ENCODE measurements around the gene PPP1R8.

Gene PPP1R8

DNA sequence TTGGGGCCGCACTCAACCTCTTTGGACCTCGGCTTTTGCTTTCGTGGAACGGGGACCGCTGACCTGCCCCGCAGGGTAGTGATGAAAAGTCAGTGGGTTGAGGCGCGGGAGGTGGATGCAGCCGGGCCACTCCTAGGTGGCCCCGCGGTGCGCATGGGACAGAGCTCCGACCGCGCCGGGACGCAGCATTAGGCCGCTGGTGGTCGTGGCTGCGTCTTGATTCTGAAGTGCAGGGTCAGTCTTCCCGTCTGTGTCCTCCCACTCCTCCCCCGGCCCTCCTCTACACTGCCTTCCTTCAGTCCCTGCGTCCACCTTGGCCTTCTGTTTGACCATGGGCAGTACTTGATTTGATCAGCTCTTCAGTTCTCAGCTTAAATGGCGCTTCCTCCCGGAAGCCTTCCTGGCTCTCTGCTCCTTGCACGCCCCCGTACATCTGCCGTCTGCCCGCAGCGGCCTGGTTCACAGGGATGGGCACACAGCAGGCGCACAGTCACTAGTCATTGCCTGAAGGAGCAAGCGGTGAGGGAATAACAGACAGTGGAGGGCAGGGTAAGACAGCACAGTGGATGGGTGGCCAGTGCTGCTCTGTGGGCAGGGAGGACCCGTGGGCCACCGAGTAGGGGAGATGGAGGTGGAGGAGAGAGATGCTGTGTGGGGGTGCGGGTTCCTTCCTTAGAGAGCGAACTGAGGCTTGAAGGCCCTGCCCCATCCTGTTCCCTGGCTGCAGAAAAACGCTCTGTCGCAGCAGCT, 42.4 kb downstream of the PPP1R8 start:
- DNase-seq = peak; percentile 67

DNA sequence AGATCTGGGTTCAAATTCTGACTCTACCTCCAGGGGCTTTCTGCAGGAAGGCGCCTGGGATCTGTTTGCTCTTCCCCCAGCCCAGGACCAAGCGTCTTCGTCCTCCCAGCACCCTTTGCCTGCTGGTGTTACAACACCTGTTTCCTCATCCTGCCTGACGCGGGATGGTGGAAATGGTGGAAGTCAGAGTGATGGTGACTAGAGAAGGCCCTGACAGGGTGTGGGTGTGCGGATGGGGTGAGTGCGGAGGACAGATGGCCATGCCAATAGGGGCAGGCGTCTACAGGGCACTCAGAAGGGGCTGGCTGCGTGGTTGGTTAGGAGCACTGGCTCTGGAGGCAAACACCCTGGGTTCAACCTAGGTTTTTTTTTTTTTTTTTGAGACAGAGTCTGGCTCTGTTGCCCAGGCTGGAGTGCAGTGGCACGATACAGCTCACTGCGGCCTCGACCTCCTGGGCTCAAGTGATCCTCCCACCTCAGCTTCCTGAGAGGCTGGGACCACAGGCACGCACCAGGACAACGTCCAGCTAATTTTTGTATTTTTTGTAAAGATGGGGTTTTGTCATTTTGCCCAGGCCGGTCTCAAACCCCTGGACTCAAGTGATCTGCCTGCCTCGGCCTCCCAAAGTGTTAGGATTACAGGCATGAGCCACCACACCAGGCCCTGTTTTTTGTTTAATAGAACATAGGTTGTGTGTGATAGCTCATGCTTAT, 43.2 kb downstream of the PPP1R8 start:
- no peak for DNase-seq

DNA sequence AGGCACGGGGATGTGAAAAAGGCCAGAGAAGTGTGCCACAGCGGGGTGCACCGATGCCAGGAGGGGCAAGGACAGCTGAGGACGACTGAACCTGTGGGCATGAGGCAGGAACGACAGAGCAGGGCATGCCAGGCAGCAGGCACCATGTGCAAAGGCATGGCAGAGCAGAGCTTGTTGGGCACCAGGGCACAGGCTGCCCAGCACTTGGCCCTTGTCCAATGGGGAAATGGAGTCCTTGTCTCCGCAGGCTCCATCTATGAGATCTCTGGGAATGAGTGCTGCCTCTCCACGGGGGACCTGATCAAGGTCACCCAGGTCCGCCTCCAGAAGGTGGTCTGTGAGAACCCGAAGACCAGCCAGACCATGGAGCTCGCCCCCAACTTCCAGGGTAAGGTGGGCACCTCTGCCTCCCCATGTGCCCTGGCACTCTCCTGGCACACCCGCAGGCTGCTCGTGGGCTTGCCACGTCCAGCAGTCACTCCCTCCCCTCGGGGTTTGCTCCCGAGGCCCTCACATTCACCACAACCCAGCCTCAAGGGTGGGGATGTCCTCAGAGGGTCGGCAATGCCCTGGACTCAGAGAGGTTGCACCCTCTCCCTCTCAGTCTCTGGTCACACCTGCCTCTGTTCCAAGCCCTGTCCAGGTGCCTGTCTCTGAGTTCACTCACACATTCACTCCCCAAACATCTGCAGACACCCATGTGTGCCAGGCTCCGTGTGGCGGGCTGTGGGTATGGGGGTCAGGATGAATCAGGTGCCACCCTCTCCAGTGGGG, 45.9 kb downstream of the PPP1R8 start:
- DNase-seq = no peak

DNA sequence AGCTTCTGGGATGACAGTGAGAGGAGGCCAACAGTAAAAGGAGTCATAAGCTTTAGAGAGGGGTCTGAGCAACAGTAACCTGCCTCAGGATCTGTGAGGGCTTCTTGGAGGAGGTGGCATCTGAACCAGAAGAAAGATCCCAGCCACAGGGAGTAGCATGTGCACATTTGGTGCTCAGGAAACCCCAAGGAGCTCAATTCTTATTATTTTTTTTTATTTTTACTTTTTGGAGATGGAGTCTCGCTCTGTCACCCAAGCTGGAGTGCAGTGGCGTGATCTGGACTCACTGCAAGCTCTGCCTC, 46.5 kb downstream of the PPP1R8 start:
- DNase-seq = no peak

DNA sequence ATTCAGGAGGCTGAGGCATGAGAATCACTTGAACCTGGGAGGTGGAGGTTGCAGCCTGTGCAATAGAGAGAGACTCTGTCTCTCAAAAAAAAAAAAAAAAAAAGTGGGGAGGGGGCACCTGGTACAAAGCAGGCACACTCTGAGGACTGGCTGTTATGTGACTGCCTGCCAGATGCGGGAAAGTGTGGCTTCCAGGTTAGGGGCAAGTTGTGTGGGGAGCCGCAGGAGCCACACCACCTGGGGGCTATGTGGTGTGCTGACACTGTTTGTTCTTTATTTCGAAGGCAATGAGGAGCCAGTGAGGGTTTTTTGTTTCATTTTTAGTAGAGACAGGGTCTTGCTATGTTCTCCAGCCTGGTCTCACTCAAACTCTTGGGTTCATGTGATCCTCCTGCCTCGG, 47.5 kb downstream of the PPP1R8 start:
- no peak for DNase-seq

DNA sequence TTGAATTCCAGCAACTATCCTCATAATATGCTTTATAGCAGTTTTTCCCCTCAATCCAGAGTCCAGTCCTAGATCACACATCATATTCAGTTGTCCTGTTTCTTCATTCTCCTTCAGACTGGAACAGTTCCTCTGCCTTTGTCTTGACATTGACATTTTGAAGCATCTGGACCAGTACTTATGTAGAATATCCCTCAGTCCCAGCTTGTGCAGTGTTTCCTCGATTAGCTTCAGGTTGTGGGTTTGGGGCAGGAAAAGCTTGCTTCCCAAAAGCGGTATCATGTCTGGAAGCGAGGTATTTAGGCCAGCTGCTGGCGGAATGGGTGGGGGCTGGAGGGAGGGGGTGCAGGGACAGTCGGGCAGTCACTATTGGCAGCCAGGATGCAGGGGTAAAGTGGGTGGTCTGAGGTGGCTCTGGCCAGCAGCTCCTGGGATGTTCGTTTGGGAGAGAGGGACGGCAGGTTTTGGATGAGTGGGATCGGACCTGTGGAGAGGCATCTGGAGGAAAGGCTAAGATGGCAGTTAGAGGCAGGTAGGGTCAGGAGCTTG, 48.3 kb downstream of the PPP1R8 start:
- no peak for DNase-seq

DNA sequence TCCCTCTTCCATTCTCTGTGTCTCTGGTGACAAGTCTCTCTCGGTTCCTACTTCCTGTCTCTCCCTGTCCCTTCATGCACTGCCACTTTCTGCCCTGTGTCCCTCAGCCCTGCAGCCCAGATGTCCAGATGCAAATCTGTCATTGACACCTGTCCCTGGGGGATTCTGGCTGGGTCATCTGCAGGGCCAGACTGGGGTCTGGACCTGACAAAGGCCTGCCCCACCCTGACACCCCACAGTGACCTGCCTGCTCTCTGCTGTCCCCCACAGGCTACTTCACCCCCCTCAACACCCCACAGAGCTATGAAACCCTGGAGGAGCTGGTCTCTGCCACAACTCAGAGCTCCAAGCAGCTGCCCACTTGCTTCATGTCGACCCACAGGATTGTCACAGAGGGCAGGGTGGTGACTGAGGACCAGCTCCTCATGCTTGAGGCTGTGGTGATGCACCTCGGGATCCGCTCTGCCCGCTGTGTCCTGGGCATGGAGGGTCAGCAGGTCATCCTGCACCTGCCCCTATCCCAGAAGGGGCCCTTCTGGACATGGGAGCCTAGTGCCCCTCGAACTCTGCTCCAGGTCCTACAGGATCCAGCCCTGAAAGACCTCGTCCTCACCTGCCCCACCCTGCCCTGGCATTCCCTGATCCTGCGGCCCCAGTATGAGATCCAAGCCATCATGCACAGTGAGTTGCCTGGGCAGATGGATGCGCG, 48.9 kb downstream of the PPP1R8 start:
- DNase-seq = no peak

DNA sequence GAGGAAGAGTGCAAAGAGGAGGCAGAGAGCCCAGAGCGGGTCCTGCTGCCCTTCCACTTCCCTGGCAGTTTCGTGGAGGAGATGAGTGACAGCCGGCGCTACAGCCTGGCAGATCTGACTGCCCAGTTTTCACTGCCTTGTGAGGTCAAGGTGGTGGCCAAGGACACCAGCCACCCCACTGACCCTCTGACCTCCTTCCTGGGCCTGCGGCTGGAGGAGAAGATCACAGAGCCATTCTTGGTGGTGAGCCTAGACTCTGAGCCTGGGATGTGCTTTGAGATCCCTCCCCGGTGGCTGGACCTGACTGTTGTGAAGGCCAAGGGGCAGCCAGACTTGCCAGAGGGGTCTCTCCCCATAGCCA, 51.9 kb downstream of the PPP1R8 start:
- DNase-seq = no peak

DNA sequence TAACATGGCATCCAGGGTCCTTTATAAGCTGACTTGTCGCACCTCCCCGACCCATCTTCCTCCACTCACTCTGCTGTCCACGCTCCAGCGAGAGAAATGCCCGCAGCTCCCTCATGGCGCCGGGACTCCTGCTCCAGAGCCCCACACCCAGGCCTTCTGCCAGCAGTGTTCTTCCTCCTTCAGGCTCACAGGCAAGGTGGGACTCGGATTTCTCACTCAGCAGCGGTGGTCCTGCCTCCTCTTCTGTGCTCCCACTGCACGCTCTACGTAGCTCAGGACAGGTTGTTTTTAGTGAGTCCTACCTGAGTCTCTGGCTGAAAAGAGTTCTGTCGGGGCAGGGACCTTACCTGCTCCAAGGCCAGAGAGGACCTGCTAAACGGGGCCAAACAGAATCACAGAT, 53.0 kb downstream of the PPP1R8 start:
- no peak for DNase-seq

DNA sequence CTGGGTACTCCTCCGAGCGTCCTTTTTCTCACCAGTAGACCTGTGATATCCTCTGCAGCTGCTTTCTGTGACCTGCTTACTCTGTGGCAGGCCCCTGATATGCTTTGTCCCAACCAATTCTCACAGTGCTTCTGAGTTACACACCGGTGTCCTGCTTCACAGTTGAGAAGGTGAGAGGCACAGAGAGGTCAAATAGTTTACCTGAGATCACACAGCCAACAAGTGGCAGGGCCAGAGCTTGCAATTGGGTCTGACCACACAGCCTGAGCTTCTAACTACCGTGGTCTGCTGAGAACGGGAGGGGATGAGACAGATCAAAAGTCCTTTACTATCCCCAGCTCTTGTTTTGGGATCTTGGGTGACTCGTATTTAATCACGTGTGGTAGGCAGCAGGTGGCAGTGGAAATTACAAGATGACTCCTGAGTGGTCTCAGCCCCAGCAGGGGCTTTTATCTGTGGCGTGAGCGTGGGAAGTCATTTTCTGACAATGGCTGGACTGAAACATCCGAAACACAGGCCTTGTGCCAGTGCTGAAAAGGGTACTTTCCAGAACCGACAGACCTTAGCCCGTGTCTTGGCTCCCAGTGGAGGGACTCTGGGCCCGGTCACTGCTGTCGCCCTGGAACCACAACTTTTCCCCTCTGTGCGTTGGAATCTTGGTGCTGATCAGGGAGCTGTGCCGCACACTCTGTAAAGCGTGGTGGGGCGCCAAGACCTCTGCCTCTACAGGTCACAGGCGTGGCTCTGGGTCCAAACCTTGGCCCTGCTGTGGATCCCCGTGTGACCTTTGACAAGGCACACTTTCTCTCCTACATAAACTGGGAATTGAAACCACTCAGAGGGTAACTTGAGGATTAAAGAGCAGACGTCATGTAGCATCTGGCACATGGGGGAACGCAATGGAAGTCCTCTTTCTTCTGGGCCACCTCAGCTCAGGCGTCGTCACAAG, 53.7 kb downstream of the PPP1R8 start:
- DNase-seq = peak; percentile 51

DNA sequence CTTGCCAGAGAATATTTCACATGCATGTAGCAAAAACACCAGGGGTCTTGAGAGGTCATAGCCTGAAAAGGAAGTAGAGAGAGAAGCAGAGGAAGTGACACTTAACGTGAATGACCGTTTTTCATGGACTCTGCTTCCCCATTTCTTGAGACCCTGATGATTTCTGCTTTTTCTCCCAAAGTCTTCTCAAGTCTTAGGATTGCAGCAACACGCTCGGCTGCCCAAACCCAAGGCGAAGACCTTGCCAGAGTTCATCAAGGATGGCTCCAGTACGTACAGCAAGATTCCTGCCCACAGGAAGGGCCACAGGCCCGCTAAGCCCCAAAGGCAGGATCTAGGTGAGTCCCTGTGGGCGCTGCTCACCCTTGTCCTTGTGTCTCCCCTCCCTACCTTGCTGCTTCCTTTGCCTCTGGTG, 54.5 kb downstream of the PPP1R8 start:
- no peak for DNase-seq

DNA sequence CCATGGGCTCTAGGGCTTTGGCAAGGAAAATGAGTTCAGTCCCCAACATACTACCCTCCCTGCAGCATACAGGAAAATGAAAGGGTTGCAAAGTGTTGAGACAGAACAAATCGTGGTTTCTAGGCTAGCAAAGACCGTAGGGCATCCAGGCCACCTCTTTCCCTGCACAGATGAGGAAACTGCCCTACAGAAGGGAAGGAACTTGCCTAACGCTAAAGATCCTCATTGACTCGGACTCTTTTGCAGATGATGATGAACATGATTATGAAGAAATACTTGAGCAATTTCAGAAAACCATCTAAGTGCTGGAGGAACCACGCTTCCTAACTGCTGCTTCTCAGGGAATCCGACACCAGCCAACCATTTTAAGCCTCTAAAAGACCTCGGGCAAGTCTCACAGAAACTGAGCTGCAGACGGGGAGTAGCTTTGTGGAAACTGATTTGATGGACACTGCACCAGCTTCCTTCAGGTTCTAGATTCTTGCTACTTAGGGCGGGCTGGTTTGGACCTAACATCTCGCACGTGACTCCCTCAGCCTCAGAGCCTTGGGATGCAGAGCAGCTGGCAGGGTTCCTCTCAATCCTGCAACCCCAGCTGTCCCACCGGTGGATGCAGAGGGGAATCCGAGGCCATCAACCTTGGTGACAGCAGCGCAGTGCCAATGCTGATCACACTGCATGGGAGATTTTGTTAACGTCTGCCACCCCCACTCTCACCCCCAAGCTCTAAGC, 55.2 kb downstream of the PPP1R8 start:
- no peak for DNase-seq

DNA sequence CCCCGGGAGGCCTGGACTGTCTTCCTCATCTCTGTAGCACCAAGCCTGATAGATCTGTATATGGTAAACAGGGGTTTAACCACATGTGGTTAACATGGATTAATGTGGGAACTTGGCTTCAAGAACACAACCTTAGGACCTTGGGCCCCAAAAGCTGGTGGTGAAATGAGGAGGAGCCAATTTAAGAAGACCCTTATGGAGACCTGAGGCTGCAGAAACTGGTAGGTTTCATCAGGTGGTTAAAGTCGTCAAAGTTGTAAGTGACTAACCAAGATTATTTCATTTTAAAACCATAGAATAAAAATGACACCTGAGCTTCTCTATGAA, 55.7 kb downstream of the PPP1R8 start:
- DNase-seq = no peak

DNA sequence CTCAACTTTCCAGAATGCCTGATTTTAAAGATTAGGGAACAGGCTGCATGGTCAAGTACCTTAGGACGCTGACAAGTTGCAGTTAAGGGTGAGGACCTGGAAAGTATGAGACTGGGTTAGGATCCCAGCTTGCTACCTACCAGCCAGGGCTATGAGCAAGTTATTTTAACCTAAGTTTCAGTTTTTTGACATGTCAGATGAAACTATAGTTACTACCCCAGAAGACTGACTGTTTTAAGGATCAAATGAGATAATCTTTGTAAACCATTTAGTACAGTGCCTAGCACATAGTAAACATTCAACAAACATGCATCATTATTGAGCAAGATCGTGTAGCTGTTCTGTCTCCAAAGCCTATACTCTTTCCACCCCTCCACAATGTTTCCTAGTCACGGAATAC, 56.2 kb downstream of the PPP1R8 start:
- no peak for DNase-seq

DNA sequence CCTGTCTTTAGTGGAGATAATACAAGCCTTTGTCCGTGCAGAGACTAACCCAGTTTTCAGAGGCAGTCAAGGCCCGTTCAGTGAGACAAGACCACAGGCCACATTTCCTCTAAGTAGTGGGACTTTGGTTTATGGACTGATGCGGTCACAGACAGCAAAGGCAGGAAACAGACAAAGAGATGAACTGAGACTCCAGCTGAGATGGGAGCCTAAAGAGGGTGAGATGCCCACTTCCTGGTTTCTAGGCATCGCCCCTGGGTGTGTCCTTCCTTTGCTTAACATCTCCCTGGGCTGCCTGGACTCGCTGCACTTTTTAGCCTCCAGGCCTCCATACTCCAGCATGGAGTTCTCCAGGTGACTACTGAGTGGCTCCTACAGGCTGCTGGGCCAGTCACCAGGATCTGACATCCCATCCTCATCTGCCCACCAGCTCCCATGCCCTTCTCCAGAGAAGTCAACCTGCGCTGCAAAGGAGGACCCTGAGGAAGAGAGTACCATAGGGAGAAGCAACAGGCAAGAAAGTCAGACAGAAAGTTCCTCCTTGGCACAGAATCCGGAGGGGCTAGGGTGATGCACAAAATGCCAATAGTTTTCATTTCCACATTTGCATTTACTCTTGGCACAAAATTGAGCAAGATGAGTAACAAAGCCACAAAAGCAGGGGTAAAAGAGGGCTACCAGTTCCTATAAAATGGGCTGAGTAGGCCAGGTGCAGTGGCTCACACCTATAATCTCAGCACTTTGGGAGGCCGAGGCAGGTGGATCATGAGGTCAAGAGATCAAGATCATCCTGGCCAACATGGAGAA, 56.8 kb downstream of the PPP1R8 start:
- DNase-seq = peak; percentile 50

DNA sequence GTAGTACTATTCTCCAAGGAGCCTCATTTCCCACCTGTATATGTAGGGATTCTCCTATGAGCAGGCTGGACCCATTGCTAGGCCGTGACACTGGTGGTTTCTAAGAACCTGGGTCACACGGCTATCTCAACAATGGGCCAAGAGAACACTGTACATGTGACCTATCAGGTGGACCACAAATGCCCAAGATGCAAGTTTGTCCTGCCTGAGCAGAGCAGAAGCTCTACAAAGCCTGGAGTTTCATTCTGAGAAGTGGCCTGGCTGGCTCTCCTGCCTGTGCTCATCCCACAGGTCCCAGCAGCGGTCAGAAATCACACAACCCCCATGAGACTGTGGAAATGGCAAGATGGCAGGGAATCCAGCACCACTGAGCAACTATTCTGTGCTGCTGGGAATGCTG, 58.9 kb downstream of the PPP1R8 start:
- no peak for DNase-seq

DNA sequence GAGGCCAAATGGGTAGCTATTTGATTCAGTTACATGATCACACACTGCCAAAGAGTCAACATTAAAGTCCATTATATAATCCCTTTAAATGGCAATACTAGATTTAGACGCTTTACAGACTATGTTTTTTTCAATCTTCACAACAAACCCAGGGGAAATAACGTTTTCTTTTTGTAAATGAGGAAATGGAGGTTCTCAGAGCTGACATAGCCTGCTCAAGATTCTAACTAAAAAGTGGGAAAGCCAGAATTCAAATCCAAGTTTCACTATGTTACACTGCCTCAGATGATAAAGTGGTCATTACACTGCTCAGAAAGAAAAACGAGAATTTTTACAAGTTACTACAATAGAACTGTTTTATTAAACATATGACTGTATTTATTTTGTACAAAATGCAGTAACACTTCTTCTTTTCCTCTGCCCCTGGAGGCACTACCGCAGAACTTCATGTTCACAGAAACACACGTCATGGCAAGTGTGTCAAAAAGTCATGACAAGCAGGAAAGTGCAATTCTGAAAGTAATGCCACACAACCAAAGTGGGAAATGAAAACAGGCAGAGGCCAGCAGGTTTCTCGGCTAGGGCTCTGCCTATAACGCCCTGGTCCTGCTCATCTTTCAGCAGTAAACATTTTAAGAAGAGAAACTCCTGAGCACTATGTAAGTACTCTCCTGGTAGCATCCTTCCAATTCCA, 60.8 kb downstream of the PPP1R8 start:
- peak; percentile 51 for DNase-seq

DNA sequence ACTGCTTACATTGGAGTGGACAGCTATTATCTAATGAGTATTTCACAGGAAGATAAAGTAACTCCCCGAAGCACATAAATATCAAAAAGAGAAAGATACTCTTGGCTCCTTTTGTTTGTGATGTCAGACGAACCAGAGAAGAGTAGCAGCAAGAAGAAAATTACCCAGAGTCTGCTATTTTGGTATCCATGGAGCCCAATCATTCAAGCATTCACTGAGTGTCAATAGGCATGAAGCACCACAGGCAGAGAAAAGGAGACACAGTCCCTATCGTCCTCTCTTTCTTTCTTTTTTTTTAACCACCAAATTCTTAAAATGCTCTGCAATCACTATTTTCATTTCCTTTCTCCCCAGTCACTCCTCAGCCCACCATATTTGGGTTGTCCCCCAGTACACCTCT, 63.9 kb downstream of the PPP1R8 start:
- DNase-seq = no peak
